ENCODE measurements around the gene RBMS1.

Gene RBMS1, protein sequence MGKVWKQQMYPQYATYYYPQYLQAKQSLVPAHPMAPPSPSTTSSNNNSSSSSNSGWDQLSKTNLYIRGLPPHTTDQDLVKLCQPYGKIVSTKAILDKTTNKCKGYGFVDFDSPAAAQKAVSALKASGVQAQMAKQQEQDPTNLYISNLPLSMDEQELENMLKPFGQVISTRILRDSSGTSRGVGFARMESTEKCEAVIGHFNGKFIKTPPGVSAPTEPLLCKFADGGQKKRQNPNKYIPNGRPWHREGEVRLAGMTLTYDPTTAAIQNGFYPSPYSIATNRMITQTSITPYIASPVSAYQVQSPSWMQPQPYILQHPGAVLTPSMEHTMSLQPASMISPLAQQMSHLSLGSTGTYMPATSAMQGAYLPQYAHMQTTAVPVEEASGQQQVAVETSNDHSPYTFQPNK

DNA sequence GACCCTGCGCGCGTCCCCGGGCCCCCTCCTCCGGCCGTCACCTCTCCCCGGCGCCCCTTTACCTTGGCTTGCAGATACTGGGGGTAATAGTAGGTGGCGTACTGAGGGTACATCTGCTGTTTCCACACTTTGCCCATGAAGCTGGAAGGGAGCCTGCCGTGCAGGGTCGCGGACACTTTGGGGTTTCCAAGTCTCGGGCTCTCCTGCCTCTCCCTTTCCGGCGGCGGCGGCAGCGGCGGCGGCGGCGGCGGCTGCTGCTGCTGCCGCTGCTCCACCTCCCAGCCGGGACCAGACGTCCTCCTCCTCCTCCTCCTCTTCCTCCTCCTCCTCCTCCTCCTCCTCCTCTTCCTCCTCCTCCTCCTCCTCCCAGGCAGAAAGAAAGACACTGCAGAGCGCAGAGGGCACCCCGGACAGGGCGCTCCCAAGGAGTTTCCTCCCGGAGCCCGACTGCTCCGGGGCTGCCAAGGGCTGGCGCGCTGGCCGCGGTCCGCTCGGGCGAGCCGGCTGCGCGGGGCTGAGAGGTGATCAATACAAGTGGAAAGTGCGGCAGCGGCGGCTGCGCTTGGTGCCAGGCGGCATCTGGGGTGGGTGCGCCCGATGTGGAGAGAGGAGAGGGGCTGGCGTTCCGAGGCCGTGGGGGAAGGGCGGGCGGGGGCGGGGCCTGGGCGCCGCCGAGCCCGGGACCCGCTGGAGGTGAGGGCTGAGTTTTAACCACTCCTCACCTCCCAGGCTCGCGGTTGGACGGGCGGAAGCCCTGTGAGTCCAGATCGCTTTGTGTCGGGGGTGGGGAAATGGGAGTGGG lies at the start of gene RBMS1:
RBMS1 (minus strand) TSS at position 581 of the 802 bp plus-strand sequence; CDS start at position 137, 444 bp downstream.
- DNase-seq (ENCODE audit: low read depth in 2 of 2) = peak; percentile 8 to 36

- DNase-seq (ENCODE audit: low read depth in 2 of 2) = no peak
These were observed 48.1 kb upstream of the RBMS1 start for GRCh38 chr2:160541745-160542144.

GRCh38 chr2:160538559-160539355 lies 45.1 kb upstream of the RBMS1 start:
- no peak for DNase-seq (ENCODE audit: low read depth in 2 of 2)

DNA sequence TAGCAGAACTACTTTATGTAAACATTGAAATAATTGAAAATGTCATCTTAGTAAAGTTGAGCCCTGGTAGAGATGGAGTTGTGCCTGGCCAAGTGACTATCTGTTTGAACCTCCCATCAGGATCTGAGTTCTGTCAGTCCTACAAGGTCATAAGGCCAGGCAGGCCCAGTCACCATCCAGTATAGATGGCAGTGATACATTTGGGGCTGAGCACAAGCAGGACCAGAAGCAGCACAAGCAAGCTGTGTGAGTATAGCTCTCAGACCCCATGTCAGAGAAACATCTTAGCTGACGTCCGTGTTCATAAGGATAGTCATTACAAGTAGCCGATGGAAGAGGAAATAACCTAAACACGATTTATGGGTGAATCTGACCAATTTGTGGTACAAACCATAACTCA lies 44.5 kb upstream of the RBMS1 start:
- DNase-seq (ENCODE audit: low read depth in 2 of 2) = no peak

- no peak for DNase-seq (ENCODE audit: low read depth in 2 of 2)
These were observed 41.4 kb upstream of the RBMS1 start for GRCh38 chr2:160534996-160535395.

- no peak for DNase-seq (ENCODE audit: low read depth in 2 of 2)
These were observed 40.6 kb upstream of the RBMS1 start for GRCh38 chr2:160534249-160534648.

GRCh38 chr2:160533482-160533881 lies 39.9 kb upstream of the RBMS1 start:
- no peak for DNase-seq (ENCODE audit: low read depth in 2 of 2)

DNA sequence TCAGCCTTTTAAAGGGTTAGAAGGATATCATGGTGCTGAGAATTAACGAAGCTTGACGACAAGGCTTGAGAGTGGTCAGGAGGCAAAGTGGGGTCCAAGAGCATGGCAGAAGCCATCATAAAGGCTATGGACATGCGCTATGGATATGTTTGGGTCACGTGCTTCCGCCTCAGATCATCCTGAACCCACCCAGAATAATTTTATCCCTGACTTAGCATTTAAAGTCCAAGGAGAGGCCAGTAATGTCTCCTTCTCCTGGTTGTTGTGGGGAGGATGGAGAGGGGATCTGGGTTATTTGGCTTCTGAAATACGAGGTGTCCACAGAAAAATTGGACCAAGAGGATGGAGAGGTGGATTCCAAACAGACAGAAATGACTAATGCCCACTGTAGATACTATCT lies 38.8 kb upstream of the RBMS1 start:
- DNase-seq (ENCODE audit: low read depth in 2 of 2) = no peak

GRCh38 chr2:160522951-160523710 lies 29.5 kb upstream of the RBMS1 start:
- DNase-seq (ENCODE audit: low read depth in 2 of 2) = no peak

- DNase-seq (ENCODE audit: low read depth in 2 of 2) = no peak
These were observed 24.1 kb upstream of the RBMS1 start for GRCh38 chr2:160517731-160518130.

- no peak for DNase-seq (ENCODE audit: low read depth in 2 of 2)
These were observed 23.1 kb upstream of the RBMS1 start for GRCh38 chr2:160516547-160517365.

DNA sequence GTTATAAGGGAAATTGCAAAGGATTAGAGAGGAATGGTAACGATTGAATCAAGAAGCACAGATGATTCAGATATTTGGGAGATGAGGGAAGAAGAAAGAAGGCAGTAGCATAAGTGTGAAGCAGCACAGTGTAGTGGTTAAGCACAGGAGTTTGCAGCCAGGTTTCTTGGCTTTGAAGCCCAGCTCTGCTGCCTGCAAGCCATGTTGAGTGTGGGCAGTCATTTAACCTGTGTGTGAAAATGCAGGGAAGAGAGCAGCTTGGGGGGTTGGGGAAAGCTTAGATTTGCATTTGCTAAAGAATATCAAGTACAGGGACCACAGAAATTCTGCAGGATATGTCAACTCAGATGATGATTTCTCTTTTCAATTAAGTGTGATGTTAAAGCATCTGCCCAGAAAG lies 21.5 kb upstream of the RBMS1 start:
- DNase-seq (ENCODE audit: low read depth in 2 of 2) = no peak

GRCh38 chr2:160513120-160513519 lies 19.5 kb upstream of the RBMS1 start:
- no peak for DNase-seq (ENCODE audit: low read depth in 2 of 2)

- DNase-seq (ENCODE audit: low read depth in 2 of 2) = no peak
These were observed 18.9 kb upstream of the RBMS1 start for GRCh38 chr2:160512491-160512890.

GRCh38 chr2:160510617-160511016 lies 17.0 kb upstream of the RBMS1 start:
- DNase-seq (ENCODE audit: low read depth in 2 of 2) = no peak

GRCh38 chr2:160509016-160509415 lies 15.4 kb upstream of the RBMS1 start:
- no peak for DNase-seq (ENCODE audit: low read depth in 2 of 2)

DNA sequence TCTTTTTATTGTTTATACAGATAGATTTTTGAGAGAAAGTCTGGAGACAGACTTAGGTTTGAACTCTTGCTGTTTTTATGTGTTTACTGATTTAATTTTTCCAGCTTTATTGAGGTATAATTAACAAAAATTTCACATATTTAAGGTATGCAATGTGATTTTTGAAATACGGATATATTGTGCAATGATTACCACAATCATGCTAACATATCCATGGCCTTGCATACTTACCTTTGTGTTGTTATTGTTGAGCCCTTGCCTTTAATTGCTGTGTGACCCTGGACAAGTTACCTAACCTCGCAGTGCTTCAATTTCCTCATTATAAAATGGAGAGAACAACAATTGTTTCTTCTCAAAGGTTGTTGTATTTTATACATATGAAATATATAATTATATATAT lies 13.9 kb upstream of the RBMS1 start:
- no peak for DNase-seq (ENCODE audit: low read depth in 2 of 2)

GRCh38 chr2:160507046-160507407 lies 13.4 kb upstream of the RBMS1 start:
- DNase-seq (ENCODE audit: low read depth in 2 of 2) = no peak

- DNase-seq (ENCODE audit: low read depth in 2 of 2) = no peak
These were observed 12.9 kb upstream of the RBMS1 start for GRCh38 chr2:160506371-160507045.

GRCh38 chr2:160505256-160505655 lies 11.6 kb upstream of the RBMS1 start:
- no peak for DNase-seq (ENCODE audit: low read depth in 2 of 2)
